Amygdala (tissue), 56 donors: Measurements from ENCODE around the gene BPIFB2.
"Not testable (repeated sequence)": the region's sequence is repeated elsewhere in the genome, so short reads cannot be mapped to it uniquely, and the experiment has no call there.

Source experiments
- DNase-seq, 56 donors: peaks; one replicate each; lab custom pipeline; 2025; lab: John Stamatoyannopoulos, UW

The BPIFB2 gene

GRCh38 chr20:33030569-33030968, 23.1 kb downstream of the BPIFB2 start:
- DNase-seq = no peak

GRCh38 chr20:33031531-33031930, 24.0 kb downstream of the BPIFB2 start, which contains the start of gene BPIFB6:
TSS of gene BPIFB6 (plus strand) at chr20:33031648. CDS start at chr20:33031648, 0 bp downstream.
- no peak for DNase-seq

DNA sequence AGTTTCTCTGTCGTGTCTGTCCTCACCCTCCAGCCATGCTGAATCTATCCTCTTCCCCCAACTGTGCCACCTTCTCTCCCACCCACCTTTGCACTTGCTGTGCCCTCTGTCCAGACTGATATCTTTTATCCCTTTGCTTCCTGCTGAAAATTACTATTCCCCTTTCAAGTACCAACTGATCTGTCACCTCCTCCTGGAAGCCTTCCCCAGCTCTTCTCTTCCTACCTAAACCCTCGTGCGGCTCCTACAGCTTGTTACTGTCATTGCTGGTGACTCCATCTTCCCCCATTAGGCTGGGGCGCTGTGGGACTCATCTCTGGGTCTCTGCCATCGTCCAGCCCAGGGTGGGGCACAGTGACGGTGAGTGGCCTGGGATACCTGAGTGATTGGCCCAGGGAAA, 25.1 kb downstream of the BPIFB2 start:
- DNase-seq = no peak

GRCh38 chr20:33033381-33033780, 25.9 kb downstream of the BPIFB2 start:
- DNase-seq = no peak

- no peak for DNase-seq
Measured at GRCh38 chr20:33034115-33034514, 26.6 kb downstream of the BPIFB2 start.

DNA sequence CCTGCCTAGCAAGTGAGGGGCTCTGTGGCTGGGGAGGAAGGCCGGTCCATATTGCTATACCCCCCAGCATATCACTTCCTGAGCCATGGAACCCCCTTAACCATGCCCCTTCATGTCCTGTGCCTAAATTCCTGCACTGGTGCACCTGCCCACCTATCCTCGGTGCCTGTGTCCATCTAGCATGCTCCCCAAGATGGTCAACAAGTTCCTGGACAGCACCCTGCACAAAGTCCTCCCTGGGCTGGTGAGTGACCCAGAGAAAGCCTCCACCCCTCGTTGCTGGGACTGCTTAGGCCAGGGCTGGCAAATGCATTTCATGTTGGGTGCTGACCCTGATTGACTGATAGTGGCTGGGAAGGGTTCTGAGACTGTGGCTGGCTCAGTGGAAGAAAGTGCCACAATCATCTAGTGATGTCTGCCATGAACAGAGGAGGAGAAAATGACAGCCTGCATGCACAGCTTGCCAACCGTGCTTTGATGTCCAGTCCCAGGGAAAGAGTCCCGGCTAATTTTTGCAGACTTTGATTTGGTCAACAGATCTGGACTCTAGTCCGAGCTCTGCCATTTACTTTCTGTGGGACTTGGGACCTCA, 27.5 kb downstream of the BPIFB2 start:
- DNase-seq = no peak

GRCh38 chr20:33037456-33037855, 30.0 kb downstream of the BPIFB2 start:
- DNase-seq = no peak

GRCh38 chr20:33038243-33038642, 30.7 kb downstream of the BPIFB2 start:
- DNase-seq = no peak

DNA sequence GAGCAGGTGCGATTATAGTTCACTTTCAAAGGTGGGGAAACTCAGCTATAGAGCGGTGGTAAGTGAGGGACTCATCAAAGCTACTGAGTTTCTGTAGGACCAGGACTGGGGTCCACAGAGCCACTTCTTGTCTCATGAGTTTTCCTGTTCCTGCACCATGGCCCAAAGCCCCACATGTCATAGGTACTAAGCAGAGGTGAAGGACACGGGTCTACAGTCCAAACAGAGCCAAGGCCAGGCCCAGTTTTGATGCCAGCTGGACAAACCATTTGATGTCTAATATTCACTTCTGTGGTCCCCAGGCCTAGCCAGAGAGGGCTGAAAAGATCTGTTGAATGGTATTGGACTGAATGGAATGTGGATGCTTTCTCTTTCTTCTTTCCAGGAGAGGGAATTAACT, 34.9 kb downstream of the BPIFB2 start:
- DNase-seq = no peak

DNA sequence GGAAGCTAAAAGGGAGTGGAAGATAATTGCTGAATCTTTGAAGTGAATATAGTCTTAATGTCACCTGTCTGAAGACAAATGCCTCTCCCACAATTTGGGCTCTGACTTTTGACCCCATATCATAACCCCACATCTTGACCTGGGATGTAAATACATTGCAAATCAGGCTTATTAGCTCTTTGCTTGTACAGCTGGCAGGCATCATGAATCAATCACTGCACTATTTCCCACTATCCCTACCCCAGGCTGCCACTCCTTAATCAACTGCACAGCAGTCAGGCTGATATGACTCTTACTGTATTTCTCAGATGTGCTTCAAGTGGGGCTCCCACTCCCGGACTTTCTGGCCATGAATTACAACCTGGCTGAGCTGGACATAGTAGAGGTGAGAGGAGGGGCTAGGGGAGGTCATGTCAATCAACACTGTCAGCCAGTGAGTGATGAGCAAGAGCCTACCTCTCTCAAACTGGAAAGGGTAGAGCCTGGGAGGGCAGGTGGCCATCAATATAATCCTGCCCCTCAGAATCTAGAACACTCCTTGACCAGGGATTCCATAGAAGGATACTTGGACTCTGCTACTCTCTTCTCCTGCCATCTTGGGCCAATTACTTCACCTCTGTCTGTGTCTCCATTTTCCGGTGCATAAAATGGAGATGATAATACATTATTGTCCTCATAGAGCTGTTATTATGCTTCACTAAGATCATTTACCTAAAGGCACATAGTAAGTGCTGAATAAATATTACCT, 35.7 kb downstream of the BPIFB2 start:
- DNase-seq = no peak

DNA sequence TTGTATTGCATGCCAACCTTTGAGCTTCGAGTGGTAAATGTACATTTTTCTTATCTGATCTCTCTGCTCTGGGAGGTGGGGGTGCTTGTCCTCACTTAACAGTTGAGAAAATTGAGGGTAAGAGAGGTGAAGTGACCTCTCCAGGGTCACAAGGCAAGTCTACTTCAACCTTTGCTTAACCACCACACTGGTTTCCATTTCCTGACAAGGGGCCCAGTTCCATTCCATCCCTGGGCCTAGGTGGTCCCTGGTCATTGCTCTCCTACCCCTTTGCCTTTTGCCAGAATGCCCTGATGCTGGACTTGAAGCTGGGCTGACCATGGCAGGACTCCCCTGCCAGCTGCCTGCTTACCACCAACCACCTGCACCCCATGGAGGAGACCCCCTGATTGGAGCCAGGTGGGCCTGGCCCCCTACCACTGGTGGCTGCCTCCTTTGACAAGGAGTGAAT, 36.3 kb downstream of the BPIFB2 start:
- no peak for DNase-seq

DNA sequence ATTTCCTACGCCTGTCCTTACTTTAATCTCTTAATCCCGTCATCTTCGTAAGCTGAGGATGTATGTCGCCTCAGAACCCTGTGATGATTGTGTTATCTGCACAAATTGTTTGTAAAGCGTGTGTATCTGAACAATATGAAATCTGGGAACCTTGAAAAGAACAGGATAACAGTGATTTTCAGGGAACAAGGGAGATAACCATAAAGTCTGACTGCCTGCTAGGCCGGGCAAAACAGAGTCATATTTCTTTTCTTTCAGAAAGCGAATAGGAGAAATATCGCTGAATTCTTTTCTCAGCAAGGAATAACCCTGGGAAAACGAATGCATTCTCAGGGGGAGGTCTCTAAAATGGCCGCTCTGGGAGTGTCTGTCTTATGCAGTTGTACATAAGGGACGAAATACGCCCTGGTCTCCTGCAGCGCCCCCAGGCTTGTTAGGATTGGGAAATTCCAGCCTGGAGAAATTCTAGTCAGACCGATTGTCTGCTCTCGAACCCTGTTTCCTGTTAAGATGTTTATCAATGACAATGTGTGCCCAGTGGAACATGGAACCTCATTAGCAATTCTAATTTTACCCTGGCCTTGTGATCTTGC, 37.7 kb downstream of the BPIFB2 start:
- DNase-seq = not testable (repeated sequence)

- no peak for DNase-seq
Measured at GRCh38 chr20:33046412-33046811, 38.9 kb downstream of the BPIFB2 start.

- no peak for DNase-seq
Measured at GRCh38 chr20:33051333-33051732, 43.8 kb downstream of the BPIFB2 start.

- DNase-seq = no peak
Measured at GRCh38 chr20:33053291-33054106, 46.0 kb downstream of the BPIFB2 start, which contains the start of gene BPIFB3. TSS of gene BPIFB3 (plus strand) at chr20:33053903. CDS start at chr20:33055436, 1,533 bp downstream.

- DNase-seq = no peak
Measured at GRCh38 chr20:33054381-33054780, 46.9 kb downstream of the BPIFB2 start.

- no peak for DNase-seq
Measured at GRCh38 chr20:33054791-33055190, 47.3 kb downstream of the BPIFB2 start.

- no peak for DNase-seq
Measured at GRCh38 chr20:33059136-33059535, 51.6 kb downstream of the BPIFB2 start.

- no peak for DNase-seq
Measured at GRCh38 chr20:33059741-33060390, 52.4 kb downstream of the BPIFB2 start.

DNA sequence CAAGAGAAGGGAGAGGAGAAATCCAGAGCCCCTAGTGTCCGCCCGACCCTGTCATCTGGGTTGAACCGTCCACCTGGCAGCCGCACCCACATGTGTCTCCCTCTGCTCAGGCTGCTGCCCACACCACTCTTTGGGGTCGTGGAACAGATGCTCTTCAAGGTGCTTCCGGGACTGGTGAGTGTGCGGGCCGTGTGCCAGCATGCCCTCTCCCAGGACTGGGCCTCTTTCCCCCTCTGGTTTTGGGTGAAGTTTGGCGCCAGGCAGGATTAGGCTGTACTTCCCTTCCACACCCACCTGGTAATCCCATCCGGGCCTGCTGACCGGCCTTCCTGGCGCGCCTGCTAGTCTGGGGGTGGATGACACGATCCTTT, 54.1 kb downstream of the BPIFB2 start:
- DNase-seq = no peak
